H7 (cell line): ENCODE data around the gene CTSC. TPM values are rescaled to one million over a fixed set of nuclear protein-coding genes. Genes with fewer than 3 reads are reported as not detected.
A peak's percentile ranks its signal among the peaks of the same experiment; 100 is the strongest.

Experiments used
- DNase-seq: peaks from one replicate; pipeline ENCODE4 v3.0.0; 2012
- H3K27me3 ChIP-seq: 2 replicates; pipeline ENCODE4 v1.6.0; 2011; ENCODE audit warnings: mild to moderate bottlenecking, low read length; ENCODE audit not compliant: control insufficient read depth, insufficient read depth
- H3K36me3 ChIP-seq: replicated peaks from 2 replicates; pipeline ENCODE4 v1.5.1; 2011; ENCODE audit warnings: low read length; ENCODE audit not compliant: control insufficient read depth, insufficient read depth
- H3K4me3 ChIP-seq: 2 replicates; pipeline ENCODE4 v1.5.1; 2011; ENCODE audit warnings: low read depth, mild to moderate bottlenecking, control low read depth, low read length, moderate library complexity; ENCODE audit not compliant: insufficient read depth
- total RNA-seq: library from RNA; depleted of rRNA; stranded (reverse); fragments of >200 nt; shearing (Covaris generic); gene quantifications from 2 replicates; pipeline ENCODE4 v1.2.3, GENCODE V29; 2014

Gene CTSC
- total RNA-seq, 1 experiment from 2014 or later, result 329 TPM

GRCh38 chr11:88359114-88359513 is 21.6 kb upstream of the CTSC start:
- no peaks in the 10 kb centered on the region for H3K27me3 ChIP-seq
- H3K36me3 ChIP-seq, result no peaks in the 10 kb centered on the region
- H3K4me3 ChIP-seq, result no peak overlapping the region
- no peak for DNase-seq

- Histone ChIP-seq H3K4me3 (no peak overlapping the region), H3K27me3 (no peaks in the 10 kb centered on the region), H3K36me3 (no peaks in the 10 kb centered on the region)
- DNase-seq, result no peak
Observed at GRCh38 chr11:88358040-88358431, 20.5 kb upstream of the CTSC start.

- Histone ChIP-seq H3K36me3 (no peaks in the 10 kb centered on the region), H3K27me3 (no peaks in the 10 kb centered on the region), H3K4me3 (no peak overlapping the region)
- DNase-seq, result no peak
Observed at GRCh38 chr11:88357323-88358039, 19.9 kb upstream of the CTSC start.

GRCh38 chr11:88355887-88356286 is 18.4 kb upstream of the CTSC start:
- no peak for DNase-seq
- Histone ChIP-seq H3K4me3 (no peak overlapping the region), H3K27me3 (no peaks in the 10 kb centered on the region), H3K36me3 (no peaks in the 10 kb centered on the region)

GRCh38 chr11:88354912-88355311 is 17.4 kb upstream of the CTSC start:
- H3K36me3 ChIP-seq, result no peaks in the 10 kb centered on the region
- H3K27me3 ChIP-seq, result no peaks in the 10 kb centered on the region
- H3K4me3 ChIP-seq, result no peak overlapping the region
- no peak for DNase-seq

GRCh38 chr11:88353835-88354496 is 16.4 kb upstream of the CTSC start:
- no peak for DNase-seq
- no peaks in the 10 kb centered on the region for H3K36me3 ChIP-seq
- H3K27me3 ChIP-seq, result no peaks in the 10 kb centered on the region
- H3K4me3 ChIP-seq, result no peak overlapping the region

- Histone ChIP-seq H3K36me3 (no peaks in the 10 kb centered on the region), H3K27me3 (no peaks in the 10 kb centered on the region), H3K4me3 (no peak overlapping the region)
- DNase-seq, result no peak
Observed at GRCh38 chr11:88353386-88353785, 15.8 kb upstream of the CTSC start.

GRCh38 chr11:88352139-88352538 is 14.6 kb upstream of the CTSC start:
- H3K4me3 ChIP-seq, result no peak overlapping the region
- H3K36me3 ChIP-seq, result no peaks in the 10 kb centered on the region
- H3K27me3 ChIP-seq, result no peaks in the 10 kb centered on the region
- no peak for DNase-seq

- DNase-seq, result no peak
- no peaks in the 10 kb centered on the region for H3K36me3 ChIP-seq
- no peaks in the 10 kb centered on the region for H3K27me3 ChIP-seq
- H3K4me3 ChIP-seq, result no peak overlapping the region
Observed at GRCh38 chr11:88348870-88349269, 11.3 kb upstream of the CTSC start.

GRCh38 chr11:88345949-88346348 is 8.4 kb upstream of the CTSC start:
- Histone ChIP-seq H3K4me3 (no peak overlapping the region), H3K27me3 (no peaks in the 10 kb centered on the region), H3K36me3 (no peaks in the 10 kb centered on the region)
- no peak for DNase-seq

GRCh38 chr11:88345408-88345807 is 7.9 kb upstream of the CTSC start:
- DNase-seq, result no peak
- Histone ChIP-seq H3K36me3 (no peaks in the 10 kb centered on the region), H3K4me3 (no peak overlapping the region), H3K27me3 (no peaks in the 10 kb centered on the region)

- no peaks in the 10 kb centered on the region for H3K36me3 ChIP-seq
- DNase-seq, result no peak
- no peaks in the 10 kb centered on the region for H3K27me3 ChIP-seq
- H3K4me3 ChIP-seq, result no peak overlapping the region
Observed at GRCh38 chr11:88344869-88345268, 7.3 kb upstream of the CTSC start.

GRCh38 chr11:88341522-88342251 is 4.2 kb upstream of the CTSC start:
- H3K4me3 ChIP-seq, result no peak overlapping the region
- no peaks in the 10 kb centered on the region for H3K36me3 ChIP-seq
- H3K27me3 ChIP-seq, result no peaks in the 10 kb centered on the region
- DNase-seq, result peak; percentile 46

- Histone ChIP-seq H3K27me3 (no peaks in the 10 kb centered on the region), H3K36me3 (no peaks in the 10 kb centered on the region; the same call in 1 of the 2 replicates), H3K4me3 (no peak overlapping the region)
- no peak for DNase-seq
Observed at GRCh38 chr11:88340366-88340935, 2.9 kb upstream of the CTSC start.
